GM12878 (cell line): ENCODE measurements around the gene TMEM14A. TPM values are rescaled to one million over a fixed set of nuclear protein-coding genes. Genes with fewer than 3 reads are reported as not detected.

Source experiments
- ATAC-seq: fragments of 200-7000 bp; cut with Tn5 transposase; 3 replicates; pipeline ENCODE4 v1.9.1; 2020; ENCODE audit warnings: mild to moderate bottlenecking, moderate library complexity
- BruUV-seq: library from RNA; stranded (reverse); fragments of 400-500 nt; replicated peaks from 2 replicates; lab custom pipeline; 2021; lab: Mats Ljungman, UMichigan
- CTCF ChIA-PET: fragments of 300-600 bp; sonication (Branson Sonifier 250); formaldehyde crosslinking; extraction: SDS; loops from one replicate; lab custom pipeline; 2021; ENCODE audit warnings: inconsistent platforms; lab: Yijun Ruan, JAX
- POLR2A ChIA-PET: fragments of 350-600 bp; formaldehyde crosslinking; extraction: SDS; loops from one replicate; lab custom pipeline; 2021; ENCODE audit warnings: inconsistent platforms; lab: Charles Lee
- RAD21 ChIA-PET: fragments of 300-600 bp; sonication (Branson Sonifier 250); formaldehyde crosslinking; loops from one replicate; lab custom pipeline; 2023; ENCODE audit warnings: antibody characterized with exemption; ENCODE audit not compliant: unreplicated experiment; lab: Charles Lee
- SMC1A ChIA-PET: fragments of 300-600 bp; sonication (Branson Sonifier 250); formaldehyde crosslinking; loops from one replicate; lab custom pipeline; 2023; ENCODE audit not compliant: unreplicated experiment, uncharacterized antibody; lab: Charles Lee
- DNase-seq: peaks from one replicate; pipeline ENCODE4 v3.0.0-alpha.2; 2011; ENCODE audit warnings: low read depth, low spot score
- FAIRE-seq: peaks from 3 replicates; lab custom pipeline; 2011; peaks lifted over from hg19 to GRCh38; lab: Jason Lieb, UNC
- H2AFZ ChIP-seq: 2 replicates; pipeline ENCODE4 v1.6.0; 2011; ENCODE audit warnings: low read depth, low read length, control low read depth; ENCODE audit not compliant: control insufficient read depth
- H3K27ac ChIP-seq: 2 replicates; pipeline ENCODE4 v1.5.1; 2011; ENCODE audit warnings: control low read depth; ENCODE audit not compliant: control insufficient read depth, insufficient read depth
- H3K27me3 ChIP-seq, 2 experiments: replicated peaks in 1 of 2; 2 replicates each; pipeline versions ENCODE4 v1.6.0 to v1.6.1; 2011; ENCODE audit warnings: low read length in 1 of 2; ENCODE audit not compliant: control insufficient read depth in 2 of 2, insufficient read depth in 2 of 2
- H3K36me3 ChIP-seq, 2 experiments: 2 replicates each; pipeline ENCODE4 v1.5.1; 2011; ENCODE audit warnings: low read length in 1 of 2; ENCODE audit not compliant: control insufficient read depth in 2 of 2, insufficient read depth in 2 of 2
- H3K4me1 ChIP-seq: 2 replicates; pipeline ENCODE4 v1.6.1; 2011; ENCODE audit warnings: mild to moderate bottlenecking, low read length, moderate library complexity, mixed read lengths; ENCODE audit not compliant: control insufficient read depth, insufficient read depth
- H3K4me2 ChIP-seq: 2 replicates; pipeline ENCODE4 v1.6.0; 2011; ENCODE audit warnings: control low read depth; ENCODE audit not compliant: control insufficient read depth, insufficient read depth
- H3K4me3 ChIP-seq: fragments of 200-600 bp; sonication (generic); 2 replicates; pipeline ENCODE4 v1.5.1; 2016
- H3K79me2 ChIP-seq: 2 replicates; pipeline ENCODE4 v1.6.0; 2011; ENCODE audit warnings: low read length; ENCODE audit not compliant: control insufficient read depth, insufficient read depth
- H3K9ac ChIP-seq: 2 replicates; pipeline ENCODE4 v1.8.0; 2011; ENCODE audit warnings: low read length, control low read depth, mixed read lengths; ENCODE audit not compliant: control insufficient read depth, insufficient read depth
- H3K9me3 ChIP-seq: replicated peaks from 3 replicates; pipeline ENCODE4 v1.5.1; 2011; ENCODE audit warnings: mild to moderate bottlenecking, low read length; ENCODE audit not compliant: control insufficient read depth, insufficient read depth
- H4K20me1 ChIP-seq: 2 replicates; pipeline ENCODE4 v1.6.0; 2011; ENCODE audit not compliant: control insufficient read depth, insufficient read depth
- CEBPZ ChIP-seq: fragments of 150-350 bp; IDR thresholded peaks from 2 replicates; pipeline ENCODE4 v1.6.1; 2016; ENCODE audit warnings: low read depth, low read length
- E2F8 ChIP-seq: fragments of 450-650 bp; IDR thresholded peaks from 2 replicates; pipeline ENCODE4 v1.6.1; 2018; ENCODE audit warnings: mild to moderate bottlenecking, low read depth, moderate library complexity; ENCODE audit not compliant: partially characterized antibody
- MYB ChIP-seq: fragments of 150-350 bp; IDR thresholded peaks from 2 replicates; pipeline ENCODE4 v1.6.1; 2014; ENCODE audit warnings: mild to moderate bottlenecking, low read depth, low read length, borderline replicate concordance
- WGBS: methylation state at CpG from one replicate; pipeline ENCODE4 v1.1.6; 2016; ENCODE audit warnings: low lambda C conversion rate; ENCODE audit not compliant: insufficient replicate concordance, insufficient coverage; ENCODE audit errors: missing lambda C conversion rate; 5-methylcytosine and 5-hydroxymethylcytosine counted together
- in situ Hi-C: fragments of 300-500 bp; cut with MboI; formaldehyde crosslinking; loops from 9 replicates; pipeline ENCODE4 v1.14.3; 2018; ENCODE audit warnings: mixed read lengths
- intact Hi-C: fragments of 100-400 bp; cut with micrococcal nuclease; formaldehyde crosslinking; loops from one replicate; pipeline ENCODE4 v1.14.2; 2022; ENCODE audit not compliant: unreplicated experiment
- polyA plus RNA-seq, 11 experiments: library from polyadenylated mRNA; depleted of rRNA in 4 of 11; unstranded in 6 of 11; stranded (reverse) in 5 of 11; fragments of >200 nt; fragmentation: Nextera tagmentation in 4 of 11; fragmentation: Illumina TruSeq in 1 of 11; extraction: Ambion mirVana in 4 of 11; extraction: Trizol in 1 of 11; gene quantifications; 1 replicate in 1 of 11; 2 replicates in 10 of 11; pipeline versions ENCODE4 v1.2.1 to v1.2.3, GENCODE V29; 2011 to 2016; ENCODE audit warnings: inconsistent platforms in 2 of 11, missing spikeins in 2 of 11, low read depth in 1 of 11
- total RNA-seq, 4 experiments: library from RNA; depleted of rRNA in 3 of 4; stranded (reverse); fragments of >200 nt in 3 of 4; fragmentation: Illumina TruSeq in 1 of 4; extraction: Trizol in 1 of 4; gene quantifications; 2 replicates each; pipeline versions ENCODE4 v1.2.1 to v1.2.3, GENCODE V29; 2013 to 2021
- TF ChIP-seq, protein P1 (sequence below): IDR thresholded peaks from 2 replicates; pipeline ENCODE4 v1.6.1; 2012; ENCODE audit warnings: improper control_type of control experiment, low read depth, low read length; ENCODE audit not compliant: insufficient replicate concordance
- TF ChIP-seq, protein P2 (sequence below): fragments of 450-650 bp; IDR thresholded peaks from 2 replicates; pipeline ENCODE4 v1.6.1; 2017; ENCODE audit warnings: mild to moderate bottlenecking, low read depth, inconsistent platforms; ENCODE audit not compliant: poor library complexity, severe bottlenecking

TMEM14A gene
- total and polyA plus RNA-seq, 10 of the 15 experiments (the other 5 are each of a cell fraction or from before 2014, with no cell fraction given) = 15.6 to 143 (median 33.1) TPM

GRCh38 chr6:52735071-52735470 lies 64.2 kb downstream of the TMEM14A start (continued):
- TF ChIP-seq, protein P1, sequence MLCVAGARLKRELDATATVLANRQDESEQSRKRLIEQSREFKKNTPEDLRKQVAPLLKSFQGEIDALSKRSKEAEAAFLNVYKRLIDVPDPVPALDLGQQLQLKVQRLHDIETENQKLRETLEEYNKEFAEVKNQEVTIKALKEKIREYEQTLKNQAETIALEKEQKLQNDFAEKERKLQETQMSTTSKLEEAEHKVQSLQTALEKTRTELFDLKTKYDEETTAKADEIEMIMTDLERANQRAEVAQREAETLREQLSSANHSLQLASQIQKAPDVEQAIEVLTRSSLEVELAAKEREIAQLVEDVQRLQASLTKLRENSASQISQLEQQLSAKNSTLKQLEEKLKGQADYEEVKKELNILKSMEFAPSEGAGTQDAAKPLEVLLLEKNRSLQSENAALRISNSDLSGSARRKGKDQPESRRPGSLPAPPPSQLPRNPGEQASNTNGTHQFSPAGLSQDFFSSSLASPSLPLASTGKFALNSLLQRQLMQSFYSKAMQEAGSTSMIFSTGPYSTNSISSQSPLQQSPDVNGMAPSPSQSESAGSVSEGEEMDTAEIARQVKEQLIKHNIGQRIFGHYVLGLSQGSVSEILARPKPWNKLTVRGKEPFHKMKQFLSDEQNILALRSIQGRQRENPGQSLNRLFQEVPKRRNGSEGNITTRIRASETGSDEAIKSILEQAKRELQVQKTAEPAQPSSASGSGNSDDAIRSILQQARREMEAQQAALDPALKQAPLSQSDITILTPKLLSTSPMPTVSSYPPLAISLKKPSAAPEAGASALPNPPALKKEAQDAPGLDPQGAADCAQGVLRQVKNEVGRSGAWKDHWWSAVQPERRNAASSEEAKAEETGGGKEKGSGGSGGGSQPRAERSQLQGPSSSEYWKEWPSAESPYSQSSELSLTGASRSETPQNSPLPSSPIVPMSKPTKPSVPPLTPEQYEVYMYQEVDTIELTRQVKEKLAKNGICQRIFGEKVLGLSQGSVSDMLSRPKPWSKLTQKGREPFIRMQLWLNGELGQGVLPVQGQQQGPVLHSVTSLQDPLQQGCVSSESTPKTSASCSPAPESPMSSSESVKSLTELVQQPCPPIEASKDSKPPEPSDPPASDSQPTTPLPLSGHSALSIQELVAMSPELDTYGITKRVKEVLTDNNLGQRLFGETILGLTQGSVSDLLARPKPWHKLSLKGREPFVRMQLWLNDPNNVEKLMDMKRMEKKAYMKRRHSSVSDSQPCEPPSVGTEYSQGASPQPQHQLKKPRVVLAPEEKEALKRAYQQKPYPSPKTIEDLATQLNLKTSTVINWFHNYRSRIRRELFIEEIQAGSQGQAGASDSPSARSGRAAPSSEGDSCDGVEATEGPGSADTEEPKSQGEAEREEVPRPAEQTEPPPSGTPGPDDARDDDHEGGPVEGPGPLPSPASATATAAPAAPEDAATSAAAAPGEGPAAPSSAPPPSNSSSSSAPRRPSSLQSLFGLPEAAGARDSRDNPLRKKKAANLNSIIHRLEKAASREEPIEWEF = no peak
- TF ChIP-seq, protein P2, sequence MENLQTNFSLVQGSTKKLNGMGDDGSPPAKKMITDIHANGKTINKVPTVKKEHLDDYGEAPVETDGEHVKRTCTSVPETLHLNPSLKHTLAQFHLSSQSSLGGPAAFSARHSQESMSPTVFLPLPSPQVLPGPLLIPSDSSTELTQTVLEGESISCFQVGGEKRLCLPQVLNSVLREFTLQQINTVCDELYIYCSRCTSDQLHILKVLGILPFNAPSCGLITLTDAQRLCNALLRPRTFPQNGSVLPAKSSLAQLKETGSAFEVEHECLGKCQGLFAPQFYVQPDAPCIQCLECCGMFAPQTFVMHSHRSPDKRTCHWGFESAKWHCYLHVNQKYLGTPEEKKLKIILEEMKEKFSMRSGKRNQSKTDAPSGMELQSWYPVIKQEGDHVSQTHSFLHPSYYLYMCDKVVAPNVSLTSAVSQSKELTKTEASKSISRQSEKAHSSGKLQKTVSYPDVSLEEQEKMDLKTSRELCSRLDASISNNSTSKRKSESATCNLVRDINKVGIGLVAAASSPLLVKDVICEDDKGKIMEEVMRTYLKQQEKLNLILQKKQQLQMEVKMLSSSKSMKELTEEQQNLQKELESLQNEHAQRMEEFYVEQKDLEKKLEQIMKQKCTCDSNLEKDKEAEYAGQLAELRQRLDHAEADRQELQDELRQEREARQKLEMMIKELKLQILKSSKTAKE = no peak

DNA sequence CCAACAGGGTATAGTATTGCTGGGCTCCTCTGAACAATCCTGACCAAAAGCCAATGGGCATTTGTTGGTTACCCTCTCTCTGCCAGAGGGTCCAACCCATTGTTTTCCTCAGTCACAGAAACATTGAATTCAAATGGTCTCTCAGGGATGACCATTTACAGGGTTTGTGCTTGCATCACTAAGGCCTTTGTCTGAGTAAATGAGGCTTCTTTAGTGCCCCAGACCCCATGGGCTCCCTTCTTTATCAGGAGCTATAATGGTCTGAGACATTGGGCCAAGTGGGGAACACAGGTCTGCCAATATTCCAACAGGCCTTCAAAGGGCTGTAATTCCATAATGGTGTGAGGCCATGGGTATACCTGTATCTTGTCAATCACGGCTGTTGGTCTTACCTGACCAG lies 65.2 kb downstream of the TMEM14A start:
- H3K9me3 ChIP-seq = no peaks in the 10 kb centered on the region
- H3K79me2 ChIP-seq = no peaks in the 10 kb centered on the region
- ChIA-PET RAD21 (no interaction called here), POLR2A (no interaction called here), SMC1A (no interaction called here), CTCF (no interaction called here)
- DNase-seq (no peak), ATAC-seq (no peak), FAIRE-seq (no peak)
- intact Hi-C loops = no loop called here
- no peaks in the 10 kb centered on the region for H3K36me3 ChIP-seq
- H3K27ac ChIP-seq = no peak overlapping the region
- BruUV-seq = no TSS peak
- WGBS = 0% methylated on average over 1 of the region's 1 CpG
- no peak overlapping the region for H3K4me2 ChIP-seq
- H3K4me1 ChIP-seq = no peaks in the 10 kb centered on the region
- no peaks in the 10 kb centered on the region for H4K20me1 ChIP-seq
- in situ Hi-C loops = no loop called here
- H3K4me3 ChIP-seq = no peak overlapping the region
- H3K9ac ChIP-seq = no peak overlapping the region
- H2AFZ ChIP-seq = no peak overlapping the region
- H3K27me3 ChIP-seq = no peaks in the 10 kb centered on the region; a peak in 1 of 4 replicates
- TF ChIP-seq CEBPZ (no peak), MYB (no peak), E2F8 (no peak)
